Endothelial cell (in vitro differentiated cells): ENCODE results near the gene SESN2. TPM values are rescaled to one million over a fixed set of nuclear protein-coding genes. Genes with fewer than 3 reads are reported as not detected.
A peak's percentile ranks its signal among the peaks of the same experiment; 100 is the strongest.

Experiments used
- DNase-seq: peaks from one replicate; pipeline ENCODE4 v3.0.0; 2021; ENCODE audit warnings: low spot score
- H3K27ac Mint-ChIP-seq: one replicate; pipeline ENCODE4 v1.8.0; 2021; ENCODE audit warnings: mixed read lengths, inconsistent platforms; ENCODE audit not compliant: unreplicated experiment
- H3K27me3 Mint-ChIP-seq: one replicate; pipeline ENCODE4 v1.8.0; 2021; ENCODE audit warnings: mild to moderate bottlenecking, moderate library complexity, mixed read lengths, inconsistent platforms; ENCODE audit not compliant: unreplicated experiment
- H3K36me3 Mint-ChIP-seq: one replicate; pipeline ENCODE4 v1.8.0; 2021; ENCODE audit warnings: mild to moderate bottlenecking, low read depth, mixed read lengths, inconsistent platforms; ENCODE audit not compliant: unreplicated experiment
- H3K4me1 Mint-ChIP-seq: one replicate; pipeline ENCODE4 v1.8.0; 2021; ENCODE audit warnings: mild to moderate bottlenecking, mixed read lengths, inconsistent platforms; ENCODE audit not compliant: unreplicated experiment
- H3K4me3 Mint-ChIP-seq: one replicate; pipeline ENCODE4 v1.8.0; 2021; ENCODE audit warnings: mild to moderate bottlenecking, mixed read lengths, inconsistent platforms; ENCODE audit not compliant: unreplicated experiment
- H3K9me3 Mint-ChIP-seq: one replicate; pipeline ENCODE4 v1.8.0; 2021; ENCODE audit warnings: mixed read lengths, inconsistent platforms; ENCODE audit not compliant: unreplicated experiment
- total RNA-seq: library from RNA; stranded (reverse); fragmentation: NEBNext Ultra II Directional; extraction: Animal tissue kit (Norgen Biotek cat#: 25700); gene quantifications from one replicate; pipeline ENCODE4 v1.2.1, GENCODE V29; 2021; ENCODE audit not compliant: unreplicated experiment
- TF ChIP-seq, protein P1 (sequence below): fragments of 200-600 bp; sonication (generic); IDR thresholded peaks from one replicate; pipeline ENCODE4 v1.5.0; 2021; ENCODE audit warnings: antibody characterized with exemption; ENCODE audit not compliant: unreplicated experiment

The SESN2 gene
- total RNA-seq, 1 donor from 2014 or later = 31.0 TPM

DNA sequence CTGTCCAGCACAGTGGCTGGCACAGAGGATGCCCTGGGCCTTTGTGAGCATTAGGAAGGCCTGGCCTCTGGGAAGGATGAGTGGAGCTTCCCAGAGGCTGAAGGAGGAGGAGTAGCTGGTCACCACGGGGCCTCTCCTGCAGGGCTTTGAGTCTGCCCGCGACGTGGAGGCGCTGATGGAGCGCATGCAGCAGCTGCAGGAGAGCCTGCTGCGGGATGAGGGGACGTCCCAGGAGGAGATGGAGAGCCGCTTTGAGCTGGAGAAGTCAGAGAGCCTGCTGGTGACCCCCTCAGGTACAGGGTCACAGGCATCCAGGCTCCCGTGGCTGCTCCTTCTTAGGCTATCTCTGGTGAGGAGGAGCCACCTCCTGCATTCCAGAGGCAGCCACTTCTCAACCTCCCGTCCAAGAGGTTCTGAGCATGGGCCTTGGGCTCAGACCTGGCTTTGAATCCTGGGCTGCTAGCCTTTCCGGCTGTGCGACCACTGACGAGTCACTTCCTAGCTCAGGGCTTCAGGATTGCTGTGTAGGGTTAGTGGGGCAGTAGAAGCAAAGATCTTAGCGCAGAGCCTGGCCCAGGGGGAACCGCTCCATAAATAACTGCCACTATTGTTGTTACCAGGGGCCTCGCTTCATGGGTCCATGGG lies 14.0 kb downstream of the SESN2 start:
- H3K4me1 Mint-ChIP-seq = peaks cover 3% of the 10 kb centered on the region
- H3K27ac Mint-ChIP-seq = no peak overlapping the region

DNA sequence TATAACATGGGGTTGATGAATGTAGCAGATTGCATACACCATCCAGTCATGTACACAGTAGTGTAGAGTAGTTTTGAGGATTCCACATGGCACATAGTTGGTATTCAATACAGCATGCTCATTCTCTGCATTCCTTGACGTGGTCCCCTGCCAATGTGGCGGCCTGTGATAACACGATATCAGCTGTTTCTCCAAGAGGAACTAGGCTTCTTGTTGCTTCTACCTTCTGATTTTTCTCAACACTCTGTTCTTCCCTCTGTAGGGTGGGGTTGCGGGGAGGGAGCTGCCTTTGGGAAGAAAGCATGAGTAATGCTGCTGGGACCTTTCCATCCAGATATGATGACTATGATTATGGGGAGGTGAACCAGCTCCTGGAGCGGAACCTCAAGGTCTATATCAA lies 19.4 kb downstream of the SESN2 start:
- DNase-seq = no peak
- H3K4me1 Mint-ChIP-seq = peaks cover 5% of the 10 kb centered on the region
- H3K27me3 Mint-ChIP-seq = no peaks in the 10 kb centered on the region
- H3K9me3 Mint-ChIP-seq = no peaks in the 10 kb centered on the region
- H3K27ac Mint-ChIP-seq = no peak overlapping the region
- peaks cover 52% of the 10 kb centered on the region for H3K36me3 Mint-ChIP-seq
- peak overlapping the region; percentile 82 for H3K4me3 Mint-ChIP-seq
- TF ChIP-seq, protein P1, sequence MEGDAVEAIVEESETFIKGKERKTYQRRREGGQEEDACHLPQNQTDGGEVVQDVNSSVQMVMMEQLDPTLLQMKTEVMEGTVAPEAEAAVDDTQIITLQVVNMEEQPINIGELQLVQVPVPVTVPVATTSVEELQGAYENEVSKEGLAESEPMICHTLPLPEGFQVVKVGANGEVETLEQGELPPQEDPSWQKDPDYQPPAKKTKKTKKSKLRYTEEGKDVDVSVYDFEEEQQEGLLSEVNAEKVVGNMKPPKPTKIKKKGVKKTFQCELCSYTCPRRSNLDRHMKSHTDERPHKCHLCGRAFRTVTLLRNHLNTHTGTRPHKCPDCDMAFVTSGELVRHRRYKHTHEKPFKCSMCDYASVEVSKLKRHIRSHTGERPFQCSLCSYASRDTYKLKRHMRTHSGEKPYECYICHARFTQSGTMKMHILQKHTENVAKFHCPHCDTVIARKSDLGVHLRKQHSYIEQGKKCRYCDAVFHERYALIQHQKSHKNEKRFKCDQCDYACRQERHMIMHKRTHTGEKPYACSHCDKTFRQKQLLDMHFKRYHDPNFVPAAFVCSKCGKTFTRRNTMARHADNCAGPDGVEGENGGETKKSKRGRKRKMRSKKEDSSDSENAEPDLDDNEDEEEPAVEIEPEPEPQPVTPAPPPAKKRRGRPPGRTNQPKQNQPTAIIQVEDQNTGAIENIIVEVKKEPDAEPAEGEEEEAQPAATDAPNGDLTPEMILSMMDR = no peak

More for the DNA sequence above, 14.0 kb downstream of the SESN2 start:
- Mint-ChIP-seq H3K36me3 (peaks cover 20% of the 10 kb centered on the region), H3K27me3 (no peaks in the 10 kb centered on the region), H3K4me3 (no peak overlapping the region), H3K9me3 (no peaks in the 10 kb centered on the region)
- TF ChIP-seq, protein P1 = no peak
- DNase-seq = no peak

DNA sequence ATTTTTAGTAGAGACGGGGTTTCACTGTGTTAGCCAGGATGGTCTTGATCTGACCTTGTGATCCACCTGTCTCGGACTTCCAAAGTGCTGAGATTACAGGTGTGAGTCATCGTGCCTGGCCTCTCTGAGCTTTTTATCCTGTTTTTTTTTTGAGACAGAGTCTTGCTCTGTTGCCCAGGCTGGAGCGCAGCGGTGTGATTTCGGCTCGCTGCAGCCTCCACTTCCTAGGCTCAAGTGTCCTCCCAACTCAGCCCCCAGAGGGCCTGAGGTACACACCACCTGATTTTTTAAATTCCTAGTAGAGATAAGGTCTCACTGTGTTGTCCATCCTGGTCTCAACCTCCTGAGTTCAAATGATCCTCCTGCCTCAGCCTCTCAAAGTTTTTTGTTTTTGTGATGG lies 20.4 kb downstream of the SESN2 start:
- no peak overlapping the region for H3K27ac Mint-ChIP-seq
- peaks cover 5% of the 10 kb centered on the region for H3K4me1 Mint-ChIP-seq
- no peaks in the 10 kb centered on the region for H3K9me3 Mint-ChIP-seq
- no peak for DNase-seq
- H3K4me3 Mint-ChIP-seq = no peak overlapping the region
- H3K27me3 Mint-ChIP-seq = no peaks in the 10 kb centered on the region
- H3K36me3 Mint-ChIP-seq = peaks cover 47% of the 10 kb centered on the region
- TF ChIP-seq, protein P1 = no peak

DNA sequence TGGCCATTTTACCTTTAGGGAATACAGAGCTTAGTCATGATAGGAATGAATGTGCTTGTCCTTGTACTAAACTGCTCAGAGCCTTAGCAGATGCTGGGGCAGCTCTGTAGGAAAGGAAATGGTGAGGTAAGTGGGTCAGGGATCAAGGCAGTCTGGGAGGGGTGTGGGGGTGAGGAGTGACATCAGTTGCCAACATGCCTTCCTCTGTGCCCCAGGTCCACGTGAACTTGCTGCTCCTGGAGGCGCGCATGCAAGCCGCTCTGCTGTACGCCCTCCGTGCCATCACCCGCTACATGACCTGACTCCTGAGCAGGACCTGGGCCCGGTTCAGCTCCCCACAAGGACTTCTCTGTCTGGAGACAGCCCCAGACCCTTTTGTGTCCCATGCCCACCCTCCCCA lies 21.2 kb downstream of the SESN2 start:
- Mint-ChIP-seq H3K4me3 (no peak overlapping the region), H3K36me3 (peaks cover 41% of the 10 kb centered on the region), H3K27me3 (no peaks in the 10 kb centered on the region), H3K27ac (no peak overlapping the region), H3K9me3 (no peaks in the 10 kb centered on the region), H3K4me1 (peaks cover 5% of the 10 kb centered on the region)
- DNase-seq = no peak
- TF ChIP-seq, protein P1 = no peak

DNA sequence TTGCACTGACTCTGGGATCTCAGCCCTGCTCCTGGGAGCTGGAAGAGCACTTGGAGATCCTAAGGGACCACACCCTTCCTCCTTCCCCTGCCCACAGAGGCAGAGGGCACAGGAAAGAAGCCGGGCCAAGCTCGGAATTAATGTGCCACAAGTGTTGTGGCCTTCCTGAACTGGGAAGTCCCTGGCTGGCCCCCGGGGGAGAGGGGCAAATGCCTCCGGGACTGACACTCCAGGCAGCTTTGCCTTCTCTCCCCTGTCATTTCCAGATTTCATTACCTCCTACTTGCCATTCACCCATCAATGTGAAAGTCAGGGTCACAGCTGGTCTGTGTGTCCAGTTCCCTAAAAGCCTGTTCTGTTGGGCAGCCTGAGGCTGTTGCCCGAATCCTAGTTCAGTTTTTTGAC lies 21.7 kb downstream of the SESN2 start:
- Mint-ChIP-seq H3K27ac (no peak overlapping the region), H3K4me1 (peaks cover 5% of the 10 kb centered on the region), H3K4me3 (no peak overlapping the region), H3K27me3 (no peaks in the 10 kb centered on the region), H3K9me3 (no peaks in the 10 kb centered on the region), H3K36me3 (peaks cover 41% of the 10 kb centered on the region)
- DNase-seq = no peak
- TF ChIP-seq, protein P1 = no peak
